GM12865 (cell line): ENCODE measurements around the gene PCDHB12.
A peak's percentile ranks its signal among the peaks of the same experiment; 100 is the strongest.
"Not testable (repeated sequence)": the region's sequence is repeated elsewhere in the genome, so short reads cannot be mapped to it uniquely, and the experiment has no call there.

ENCODE experiments used
- DNase-seq: peaks from one replicate; pipeline ENCODE4 v3.0.0; 2010; ENCODE audit warnings: low read depth
- H3K4me3 ChIP-seq: 2 replicates; pipeline ENCODE4 v1.5.1; 2011; ENCODE audit warnings: mild to moderate bottlenecking, low read depth, low read length, control low read depth
- TF ChIP-seq, protein P1 (sequence below): IDR thresholded peaks from 2 replicates; pipeline ENCODE4 v1.5.1; 2011; ENCODE audit warnings: low read length, control low read depth, low read depth, inconsistent platforms; ENCODE audit not compliant: insufficient read depth; ENCODE audit errors: missing control alignments

The PCDHB12 gene

DNA sequence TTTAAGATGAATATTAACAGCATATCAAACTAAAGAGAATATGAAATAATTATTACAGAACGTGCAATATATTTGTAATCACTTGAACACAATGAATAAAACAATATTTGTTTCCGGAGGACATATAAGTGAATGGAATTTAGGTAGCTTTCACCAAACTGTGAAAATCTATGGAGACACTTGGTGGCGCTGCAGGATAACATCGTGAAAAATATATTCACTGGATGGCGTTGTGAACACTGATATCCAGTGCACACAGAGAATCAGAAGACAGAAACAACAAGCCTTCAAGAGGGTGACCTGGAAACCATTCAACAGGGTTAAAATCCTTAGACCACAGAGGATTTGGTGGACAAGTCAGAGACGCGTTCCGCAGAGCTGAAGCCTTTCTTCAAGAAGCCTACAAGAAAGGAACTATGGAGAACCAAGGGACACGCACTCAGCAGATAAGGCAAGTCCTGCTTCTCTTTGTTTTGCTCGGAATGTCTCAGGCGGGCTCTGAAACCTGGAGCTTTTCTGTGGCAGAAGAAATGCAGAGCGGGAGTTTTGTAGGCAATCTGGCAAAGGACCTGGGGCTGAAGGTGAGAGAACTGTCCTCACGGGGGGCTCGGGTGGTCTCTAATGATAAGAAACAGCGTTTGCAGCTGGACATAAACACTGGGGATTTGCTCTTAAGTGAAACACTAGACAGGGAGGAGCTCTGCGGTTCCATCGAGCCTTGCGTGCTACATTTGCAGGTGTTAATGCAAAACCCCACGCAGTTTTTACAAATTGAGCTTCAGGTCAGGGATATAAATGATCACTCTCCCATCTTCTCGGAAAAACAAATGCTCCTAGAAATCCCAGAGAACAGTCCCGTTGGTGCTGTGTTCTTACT is 8.9 kb upstream of the PCDHB12 start, which contains the start of gene PCDHB11:
TSS of gene PCDHB11 (plus strand) at position 269 of the 877 bp plus-strand sequence. CDS start at position 417, 148 bp downstream.
- TF ChIP-seq, protein P1, sequence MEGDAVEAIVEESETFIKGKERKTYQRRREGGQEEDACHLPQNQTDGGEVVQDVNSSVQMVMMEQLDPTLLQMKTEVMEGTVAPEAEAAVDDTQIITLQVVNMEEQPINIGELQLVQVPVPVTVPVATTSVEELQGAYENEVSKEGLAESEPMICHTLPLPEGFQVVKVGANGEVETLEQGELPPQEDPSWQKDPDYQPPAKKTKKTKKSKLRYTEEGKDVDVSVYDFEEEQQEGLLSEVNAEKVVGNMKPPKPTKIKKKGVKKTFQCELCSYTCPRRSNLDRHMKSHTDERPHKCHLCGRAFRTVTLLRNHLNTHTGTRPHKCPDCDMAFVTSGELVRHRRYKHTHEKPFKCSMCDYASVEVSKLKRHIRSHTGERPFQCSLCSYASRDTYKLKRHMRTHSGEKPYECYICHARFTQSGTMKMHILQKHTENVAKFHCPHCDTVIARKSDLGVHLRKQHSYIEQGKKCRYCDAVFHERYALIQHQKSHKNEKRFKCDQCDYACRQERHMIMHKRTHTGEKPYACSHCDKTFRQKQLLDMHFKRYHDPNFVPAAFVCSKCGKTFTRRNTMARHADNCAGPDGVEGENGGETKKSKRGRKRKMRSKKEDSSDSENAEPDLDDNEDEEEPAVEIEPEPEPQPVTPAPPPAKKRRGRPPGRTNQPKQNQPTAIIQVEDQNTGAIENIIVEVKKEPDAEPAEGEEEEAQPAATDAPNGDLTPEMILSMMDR, result no peak
- DNase-seq, result no peak
- H3K4me3 ChIP-seq, result no peak within 1 kb of the TSS

DNA sequence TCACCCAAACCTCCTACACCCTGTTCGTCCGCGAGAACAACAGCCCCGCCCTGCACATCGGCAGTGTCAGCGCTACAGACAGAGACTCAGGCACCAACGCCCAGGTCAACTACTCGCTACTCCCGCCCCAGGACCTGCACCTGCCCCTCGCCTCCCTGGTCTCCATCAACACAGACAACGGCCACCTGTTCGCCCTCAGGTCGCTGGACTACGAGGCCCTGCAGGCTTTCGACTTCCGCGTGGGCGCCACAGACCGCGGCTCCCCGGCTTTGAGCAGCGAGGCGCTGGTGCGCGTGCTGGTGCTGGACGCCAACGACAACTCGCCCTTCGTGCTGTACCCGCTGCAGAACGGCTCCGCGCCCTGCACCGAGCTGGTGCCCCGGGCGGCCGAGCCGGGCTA is 7.4 kb upstream of the PCDHB12 start:
- DNase-seq, H3K4me3 ChIP-seq: not testable (repeated sequence)

DNA sequence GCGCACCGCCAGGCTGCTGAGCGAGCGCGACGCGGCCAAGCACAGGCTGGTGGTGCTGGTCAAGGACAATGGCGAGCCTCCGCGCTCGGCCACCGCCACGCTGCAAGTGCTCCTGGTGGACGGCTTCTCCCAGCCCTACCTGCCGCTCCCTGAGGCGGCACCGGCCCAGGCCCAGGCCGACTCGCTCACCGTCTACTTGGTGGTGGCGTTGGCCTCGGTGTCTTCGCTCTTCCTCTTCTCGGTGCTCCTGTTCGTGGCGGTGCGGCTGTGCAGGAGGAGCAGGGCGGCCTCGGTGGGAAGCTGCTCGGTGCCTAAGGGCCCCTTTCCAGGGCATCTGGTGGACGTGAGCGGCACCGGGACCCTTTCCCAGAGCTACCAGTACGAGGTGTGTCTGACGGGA is 6.9 kb upstream of the PCDHB12 start:
- not testable (repeated sequence) for H3K4me3 ChIP-seq, DNase-seq

DNA sequence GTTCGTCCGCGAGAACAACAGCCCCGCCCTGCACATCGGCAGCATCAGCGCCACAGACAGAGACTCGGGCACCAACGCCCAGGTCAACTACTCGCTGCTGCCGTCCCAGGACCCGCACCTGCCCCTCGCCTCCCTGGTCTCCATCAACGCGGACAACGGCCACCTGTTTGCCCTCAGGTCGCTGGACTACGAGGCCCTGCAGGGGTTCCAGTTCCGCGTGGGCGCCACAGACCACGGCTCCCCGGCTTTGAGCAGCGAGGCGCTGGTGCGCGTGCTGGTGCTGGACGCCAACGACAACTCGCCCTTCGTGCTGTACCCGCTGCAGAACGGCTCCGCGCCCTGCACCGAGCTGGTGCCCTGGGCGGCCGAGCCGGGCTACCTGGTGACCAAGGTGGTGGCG is 1.8 kb downstream of the PCDHB12 start:
- not testable (repeated sequence) for H3K4me3 ChIP-seq, DNase-seq

DNA sequence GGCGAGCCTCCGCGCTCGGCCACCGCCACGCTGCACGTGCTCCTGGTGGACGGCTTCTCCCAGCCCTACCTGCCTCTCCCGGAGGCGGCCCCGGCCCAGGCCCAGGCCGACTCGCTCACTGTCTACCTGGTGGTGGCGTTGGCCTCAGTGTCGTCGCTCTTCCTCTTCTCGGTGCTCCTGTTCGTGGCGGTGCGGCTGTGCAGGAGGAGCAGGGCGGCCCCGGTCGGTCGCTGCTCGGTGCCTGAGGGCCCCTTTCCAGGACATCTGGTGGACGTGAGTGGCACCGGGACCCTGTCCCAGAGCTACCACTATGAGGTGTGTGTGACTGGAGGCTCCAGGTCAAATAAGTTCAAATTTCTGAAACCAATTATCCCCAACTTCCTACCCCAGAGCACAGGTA is 2.3 kb downstream of the PCDHB12 start:
- DNase-seq, H3K4me3 ChIP-seq: not testable (repeated sequence)

DNA sequence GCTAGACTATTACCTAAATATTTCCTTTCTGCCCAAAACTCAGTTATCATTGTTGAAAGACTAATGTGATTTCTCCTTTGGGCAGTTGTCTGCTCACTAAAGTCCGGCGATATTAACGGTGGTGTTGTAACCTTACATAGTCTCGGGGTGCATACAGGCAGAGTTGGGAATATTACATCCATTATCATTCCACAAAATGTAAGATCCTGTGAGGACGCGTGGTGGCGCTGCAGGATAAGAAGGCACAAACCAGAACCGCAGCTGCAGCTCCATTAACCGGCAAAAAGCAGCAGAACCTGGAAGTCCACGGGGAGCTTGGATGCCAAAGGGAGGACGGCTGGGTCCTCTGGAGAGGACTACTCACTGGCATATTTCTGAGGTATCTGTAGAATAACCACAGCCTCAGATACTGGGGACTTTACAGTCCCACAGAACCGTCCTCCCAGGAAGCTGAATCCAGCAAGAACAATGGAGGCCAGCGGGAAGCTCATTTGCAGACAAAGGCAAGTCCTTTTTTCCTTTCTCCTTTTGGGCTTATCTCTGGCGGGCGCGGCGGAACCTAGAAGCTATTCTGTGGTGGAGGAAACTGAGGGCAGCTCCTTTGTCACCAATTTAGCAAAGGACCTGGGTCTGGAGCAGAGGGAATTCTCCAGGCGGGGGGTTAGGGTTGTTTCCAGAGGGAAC is 5.3 kb downstream of the PCDHB12 start, which contains the start of gene PCDHB13:
TSS of gene PCDHB13 (plus strand) at position 264 of the 684 bp plus-strand sequence. CDS start at position 469, 205 bp downstream.
- not testable (repeated sequence) for H3K4me3 ChIP-seq
- DNase-seq, result peak; percentile 3

DNA sequence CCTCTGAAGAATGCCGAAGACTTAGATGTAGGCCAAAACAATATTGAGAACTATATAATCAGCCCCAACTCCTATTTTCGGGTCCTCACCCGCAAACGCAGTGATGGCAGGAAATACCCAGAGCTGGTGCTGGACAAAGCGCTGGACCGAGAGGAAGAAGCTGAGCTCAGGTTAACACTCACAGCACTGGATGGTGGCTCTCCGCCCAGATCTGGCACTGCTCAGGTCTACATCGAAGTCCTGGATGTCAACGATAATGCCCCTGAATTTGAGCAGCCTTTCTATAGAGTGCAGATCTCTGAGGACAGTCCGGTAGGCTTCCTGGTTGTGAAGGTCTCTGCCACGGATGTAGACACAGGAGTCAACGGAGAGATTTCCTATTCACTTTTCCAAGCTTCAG is 6.1 kb downstream of the PCDHB12 start:
- not testable (repeated sequence) for DNase-seq, H3K4me3 ChIP-seq

DNA sequence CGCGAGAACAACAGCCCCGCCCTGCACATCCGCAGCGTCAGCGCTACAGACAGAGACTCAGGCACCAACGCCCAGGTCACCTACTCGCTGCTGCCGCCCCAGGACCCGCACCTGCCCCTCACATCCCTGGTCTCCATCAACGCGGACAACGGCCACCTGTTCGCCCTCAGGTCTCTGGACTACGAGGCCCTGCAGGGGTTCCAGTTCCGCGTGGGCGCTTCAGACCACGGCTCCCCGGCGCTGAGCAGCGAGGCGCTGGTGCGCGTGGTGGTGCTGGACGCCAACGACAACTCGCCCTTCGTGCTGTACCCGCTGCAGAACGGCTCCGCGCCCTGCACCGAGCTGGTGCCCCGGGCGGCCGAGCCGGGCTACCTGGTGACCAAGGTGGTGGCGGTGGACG is 7.0 kb downstream of the PCDHB12 start:
- H3K4me3 ChIP-seq, DNase-seq: not testable (repeated sequence)

DNA sequence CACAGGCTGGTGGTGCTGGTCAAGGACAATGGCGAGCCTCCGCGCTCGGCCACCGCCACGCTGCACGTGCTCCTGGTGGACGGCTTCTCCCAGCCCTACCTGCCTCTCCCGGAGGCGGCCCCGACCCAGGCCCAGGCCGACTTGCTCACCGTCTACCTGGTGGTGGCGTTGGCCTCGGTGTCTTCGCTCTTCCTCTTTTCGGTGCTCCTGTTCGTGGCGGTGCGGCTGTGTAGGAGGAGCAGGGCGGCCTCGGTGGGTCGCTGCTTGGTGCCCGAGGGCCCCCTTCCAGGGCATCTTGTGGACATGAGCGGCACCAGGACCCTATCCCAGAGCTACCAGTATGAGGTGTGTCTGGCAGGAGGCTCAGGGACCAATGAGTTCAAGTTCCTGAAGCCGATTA is 7.5 kb downstream of the PCDHB12 start:
- not testable (repeated sequence) for H3K4me3 ChIP-seq, DNase-seq

DNA sequence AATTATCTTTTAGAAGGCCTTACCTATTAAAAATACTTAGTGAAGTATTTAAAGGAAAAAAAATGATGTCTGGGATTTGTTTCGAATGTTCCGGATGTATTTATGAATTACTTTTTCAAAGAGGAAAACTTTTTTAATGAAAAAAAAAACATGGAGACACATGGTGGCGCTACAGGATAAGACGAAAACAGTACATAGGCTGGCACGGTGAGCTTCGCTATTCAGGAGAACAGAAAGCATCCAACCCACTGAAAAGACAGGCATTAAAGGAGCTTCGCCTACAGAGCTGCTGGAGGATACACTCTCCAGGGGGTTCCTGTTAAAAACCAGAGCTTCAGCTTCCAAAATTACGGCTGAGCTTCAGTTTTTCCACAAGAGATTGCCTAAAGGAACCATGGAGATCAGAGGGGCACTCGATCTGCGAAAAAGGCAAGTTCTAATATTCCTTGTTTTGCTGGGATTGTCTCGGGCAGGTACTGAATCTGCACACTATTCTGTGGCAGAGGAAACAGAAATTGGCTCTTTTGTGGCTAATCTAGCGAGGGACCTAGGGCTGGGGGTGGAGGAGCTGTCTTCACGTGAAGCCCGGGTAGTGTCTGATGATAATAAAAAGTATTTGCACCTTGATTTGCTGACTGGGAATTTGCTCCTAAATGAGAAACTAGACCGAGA is 14.7 kb downstream of the PCDHB12 start, which contains the start of gene PCDHB14:
TSS of gene PCDHB14 (plus strand) at position 232 of the 672 bp plus-strand sequence. CDS start at position 395, 163 bp downstream.
- H3K4me3 ChIP-seq, result no peak within 1 kb of the TSS
- TF ChIP-seq, protein P1, result no peak
- no peak for DNase-seq

DNA sequence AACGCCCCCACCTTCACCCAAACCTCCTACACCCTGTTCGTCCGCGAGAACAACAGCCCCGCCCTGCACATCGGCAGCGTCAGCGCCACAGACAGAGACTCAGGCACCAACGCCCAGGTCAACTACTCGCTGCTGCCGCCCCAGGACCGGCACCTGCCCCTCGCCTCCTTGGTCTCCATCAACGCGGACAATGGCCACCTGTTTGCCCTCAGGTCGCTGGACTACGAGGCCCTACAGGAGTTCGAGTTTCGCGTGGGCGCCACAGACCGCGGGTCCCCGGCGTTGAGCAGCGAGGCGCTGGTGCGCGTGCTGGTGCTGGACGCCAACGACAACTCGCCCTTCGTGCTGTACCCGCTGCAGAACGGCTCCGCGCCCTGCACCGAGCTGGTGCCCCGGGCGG is 16.3 kb downstream of the PCDHB12 start:
- not testable (repeated sequence) for H3K4me3 ChIP-seq, DNase-seq

DNA sequence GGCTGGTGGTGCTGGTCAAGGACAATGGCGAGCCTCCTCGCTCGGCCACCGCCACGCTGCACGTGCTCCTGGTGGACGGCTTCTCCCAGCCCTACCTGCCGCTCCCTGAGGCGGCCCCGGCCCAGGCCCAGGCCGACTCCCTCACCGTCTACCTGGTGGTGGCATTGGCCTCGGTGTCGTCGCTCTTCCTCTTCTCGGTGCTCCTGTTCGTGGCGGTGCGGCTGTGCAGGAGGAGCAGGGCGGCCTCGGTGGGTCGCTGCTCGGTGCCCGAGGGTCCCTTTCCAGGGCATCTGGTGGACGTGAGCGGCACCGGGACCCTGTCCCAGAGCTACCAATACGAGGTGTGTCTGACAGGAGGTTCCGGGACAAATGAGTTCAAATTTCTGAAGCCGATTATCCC is 16.9 kb downstream of the PCDHB12 start:
- not testable (repeated sequence) for DNase-seq, H3K4me3 ChIP-seq
